Dendritic cell treated with granulocyte-macrophage colony-stimulating factor and Interleukin-4, amounts not matched to agents 40 ng/mL and 50 ng/mL, for 4 days (primary cell): ENCODE data around the gene CDC6.

Source experiments
- H3K27ac Mint-ChIP-seq: one replicate; pipeline ENCODE4 v1.8.0; 2022; ENCODE audit warnings: mild to moderate bottlenecking, mixed read lengths
- H3K27me3 Mint-ChIP-seq: one replicate; pipeline ENCODE4 v1.8.0; 2022; ENCODE audit warnings: mild to moderate bottlenecking, mixed read lengths
- H3K36me3 Mint-ChIP-seq: one replicate; pipeline ENCODE4 v1.8.0; 2022; ENCODE audit warnings: low read depth, mixed read lengths
- H3K4me1 Mint-ChIP-seq: one replicate; pipeline ENCODE4 v1.8.0; 2022; ENCODE audit warnings: low read depth, mixed read lengths
- H3K4me3 Mint-ChIP-seq: one replicate; pipeline ENCODE4 v1.8.0; 2022; ENCODE audit warnings: mild to moderate bottlenecking, moderate library complexity, mixed read lengths
- H3K9me3 Mint-ChIP-seq: one replicate; pipeline ENCODE4 v1.8.0; 2022; ENCODE audit warnings: mixed read lengths
- intact Hi-C: fragments of 100-400 bp; cut with micrococcal nuclease; formaldehyde crosslinking; loops from one replicate; pipeline ENCODE4 v1.15.0; 2022

CDC6 gene

DNA sequence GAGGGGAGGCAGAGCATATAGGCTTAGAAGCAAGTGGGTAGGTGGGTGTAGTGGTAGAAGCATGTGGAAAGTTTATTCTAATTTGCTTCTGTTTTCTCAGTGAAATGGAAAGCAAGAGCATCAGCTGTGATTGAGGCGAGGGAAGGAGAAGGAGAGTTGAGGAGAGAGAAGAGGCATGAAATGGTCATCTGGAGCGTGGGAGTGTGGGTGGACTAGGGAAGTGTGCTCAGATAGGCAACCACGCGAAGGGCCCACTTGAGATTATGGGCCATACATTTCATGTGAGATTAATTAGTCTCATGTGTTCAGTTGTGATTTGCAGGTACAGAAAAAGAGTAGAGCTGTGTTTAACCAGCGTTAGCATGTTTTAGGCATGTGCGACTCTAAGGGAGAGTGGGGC lies 20.8 kb upstream of the CDC6 start:
- H3K9me3 Mint-ChIP-seq = no peaks in the 10 kb centered on the region
- intact Hi-C loops = no loop called here
- H3K36me3 Mint-ChIP-seq = peaks cover 50% of the 10 kb centered on the region
- H3K27me3 Mint-ChIP-seq = no peaks in the 10 kb centered on the region
- no peak overlapping the region for H3K27ac Mint-ChIP-seq
- no peak overlapping the region for H3K4me3 Mint-ChIP-seq
- H3K4me1 Mint-ChIP-seq = peaks cover 5% of the 10 kb centered on the region

DNA sequence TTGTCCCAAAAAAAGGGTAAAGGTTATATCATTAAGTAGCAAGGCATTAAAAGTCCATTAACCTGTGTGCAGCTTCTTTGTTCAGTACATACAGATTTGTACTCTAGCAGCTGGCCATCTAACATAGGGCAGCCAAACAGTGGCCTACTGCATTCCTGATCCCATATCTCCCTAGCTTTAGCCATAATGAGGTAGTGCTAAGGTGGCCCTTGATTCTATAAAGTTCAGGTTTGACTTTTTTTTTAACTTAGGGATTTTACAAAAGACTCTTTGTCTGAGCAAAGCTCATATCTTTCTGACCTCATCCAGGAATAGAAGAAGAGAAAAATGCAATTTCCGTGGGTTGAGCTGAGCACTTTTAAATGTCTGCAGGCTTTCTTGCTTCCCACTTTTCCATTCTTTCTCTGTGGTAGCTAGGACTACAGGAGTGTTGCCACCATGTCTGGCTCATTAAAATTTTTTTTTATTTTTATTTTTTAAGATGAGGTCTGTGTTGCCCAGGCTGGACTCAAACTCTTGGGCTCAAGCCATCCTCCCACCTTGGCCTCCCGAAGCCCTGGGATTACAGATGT lies 19.5 kb upstream of the CDC6 start:
- peaks cover 50% of the 10 kb centered on the region for H3K36me3 Mint-ChIP-seq
- H3K4me1 Mint-ChIP-seq = peaks cover 13% of the 10 kb centered on the region
- H3K27me3 Mint-ChIP-seq = no peaks in the 10 kb centered on the region
- no peaks in the 10 kb centered on the region for H3K9me3 Mint-ChIP-seq
- no peak overlapping the region for H3K27ac Mint-ChIP-seq
- intact Hi-C loops = no loop called here
- H3K4me3 Mint-ChIP-seq = no peak overlapping the region

DNA sequence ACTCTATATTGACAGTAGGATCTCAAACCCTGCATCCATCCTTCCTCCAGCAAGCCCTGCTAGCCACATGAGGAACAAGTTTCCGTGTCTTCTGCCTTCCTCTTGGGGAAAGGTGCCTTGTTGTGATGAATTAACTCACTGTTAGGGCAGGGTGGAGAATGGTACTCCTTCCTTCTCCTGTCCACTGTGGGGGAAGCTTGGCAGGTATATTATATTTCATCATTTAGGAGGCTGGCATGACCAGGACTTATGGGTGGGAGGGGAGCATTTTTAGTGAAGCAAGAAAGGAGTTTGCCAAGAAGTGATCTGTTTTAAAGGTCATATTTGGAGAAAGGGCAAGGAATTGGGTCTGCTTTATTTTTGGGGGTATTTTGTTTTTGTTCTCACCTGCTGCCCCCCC lies 9.3 kb upstream of the CDC6 start:
- intact Hi-C loops = no loop called here
- Mint-ChIP-seq H3K4me1 (peaks cover 18% of the 10 kb centered on the region), H3K27me3 (no peaks in the 10 kb centered on the region), H3K27ac (no peak overlapping the region), H3K36me3 (peaks cover 87% of the 10 kb centered on the region), H3K4me3 (no peak overlapping the region), H3K9me3 (no peaks in the 10 kb centered on the region)

DNA sequence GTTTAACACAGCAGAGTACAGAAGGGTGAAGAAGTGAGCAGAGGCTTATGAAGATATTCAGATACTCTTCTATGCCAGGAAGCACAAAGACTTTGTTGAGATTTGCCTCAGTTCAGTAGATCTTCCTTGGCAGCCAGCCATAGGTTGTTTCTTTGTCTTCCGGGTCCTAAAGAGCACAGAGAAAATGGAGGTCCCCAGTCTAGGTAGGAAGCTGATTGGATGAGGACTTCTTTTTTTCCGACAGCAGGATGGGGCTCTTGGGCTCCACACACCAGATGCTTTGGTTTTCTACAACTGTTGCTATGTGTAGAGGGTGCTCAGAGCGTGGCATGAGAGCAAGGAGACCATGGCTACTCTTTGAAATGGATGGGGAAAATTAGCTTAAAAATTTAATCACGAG lies 8.3 kb upstream of the CDC6 start:
- Mint-ChIP-seq H3K27ac (no peak overlapping the region), H3K27me3 (no peaks in the 10 kb centered on the region), H3K9me3 (no peaks in the 10 kb centered on the region), H3K4me3 (no peak overlapping the region), H3K4me1 (peaks cover 10% of the 10 kb centered on the region), H3K36me3 (peaks cover 87% of the 10 kb centered on the region)
- intact Hi-C loops = no loop called here

DNA sequence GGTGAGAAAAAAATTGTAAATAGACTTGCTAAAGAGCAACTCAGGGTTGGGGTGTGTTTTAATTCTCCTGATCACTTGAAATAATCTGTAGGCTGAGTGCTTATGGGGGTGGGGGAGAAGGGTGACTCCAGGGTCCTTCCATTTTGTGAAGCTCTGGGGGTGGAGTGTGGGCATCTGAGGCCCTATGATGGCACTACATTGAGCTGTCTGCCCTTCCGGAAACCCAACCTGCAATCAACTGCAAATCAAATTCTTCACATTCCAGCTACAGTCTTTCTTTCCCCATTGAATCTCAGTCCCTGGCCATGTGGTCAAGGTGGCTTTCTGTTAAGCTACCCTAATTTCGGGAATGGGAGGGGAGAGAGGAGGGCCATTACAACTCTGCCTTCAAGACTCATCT lies 6.0 kb upstream of the CDC6 start:
- no peaks in the 10 kb centered on the region for H3K4me1 Mint-ChIP-seq
- H3K27ac Mint-ChIP-seq = no peak overlapping the region
- no peaks in the 10 kb centered on the region for H3K9me3 Mint-ChIP-seq
- intact Hi-C loops = no loop called here
- peaks cover 77% of the 10 kb centered on the region for H3K36me3 Mint-ChIP-seq
- H3K27me3 Mint-ChIP-seq = no peaks in the 10 kb centered on the region
- no peak overlapping the region for H3K4me3 Mint-ChIP-seq

DNA sequence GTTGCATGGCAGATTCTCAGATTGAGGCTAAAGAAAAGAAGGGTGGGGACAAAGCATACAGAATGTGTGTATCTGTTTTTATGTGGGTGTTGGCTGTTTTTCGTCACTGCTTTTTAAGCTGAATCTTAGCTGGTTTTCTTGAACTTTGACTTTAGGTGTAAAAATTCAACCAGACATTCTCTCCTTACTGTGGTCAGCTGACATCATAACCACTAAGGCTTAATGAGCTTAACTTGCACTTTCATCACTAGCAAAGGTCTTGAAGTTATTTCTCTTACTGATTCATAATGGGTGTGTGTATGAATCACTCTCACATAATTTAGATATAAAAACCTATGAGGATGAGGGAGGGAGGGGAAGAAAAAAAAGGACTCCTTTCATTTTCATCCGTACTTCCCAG lies 4.0 kb upstream of the CDC6 start:
- peaks cover 9% of the 10 kb centered on the region for H3K4me1 Mint-ChIP-seq
- no peaks in the 10 kb centered on the region for H3K9me3 Mint-ChIP-seq
- peaks cover 63% of the 10 kb centered on the region for H3K36me3 Mint-ChIP-seq
- intact Hi-C loops = no loop called here
- no peaks in the 10 kb centered on the region for H3K27me3 Mint-ChIP-seq
- H3K27ac Mint-ChIP-seq = no peak overlapping the region
- no peak overlapping the region for H3K4me3 Mint-ChIP-seq

DNA sequence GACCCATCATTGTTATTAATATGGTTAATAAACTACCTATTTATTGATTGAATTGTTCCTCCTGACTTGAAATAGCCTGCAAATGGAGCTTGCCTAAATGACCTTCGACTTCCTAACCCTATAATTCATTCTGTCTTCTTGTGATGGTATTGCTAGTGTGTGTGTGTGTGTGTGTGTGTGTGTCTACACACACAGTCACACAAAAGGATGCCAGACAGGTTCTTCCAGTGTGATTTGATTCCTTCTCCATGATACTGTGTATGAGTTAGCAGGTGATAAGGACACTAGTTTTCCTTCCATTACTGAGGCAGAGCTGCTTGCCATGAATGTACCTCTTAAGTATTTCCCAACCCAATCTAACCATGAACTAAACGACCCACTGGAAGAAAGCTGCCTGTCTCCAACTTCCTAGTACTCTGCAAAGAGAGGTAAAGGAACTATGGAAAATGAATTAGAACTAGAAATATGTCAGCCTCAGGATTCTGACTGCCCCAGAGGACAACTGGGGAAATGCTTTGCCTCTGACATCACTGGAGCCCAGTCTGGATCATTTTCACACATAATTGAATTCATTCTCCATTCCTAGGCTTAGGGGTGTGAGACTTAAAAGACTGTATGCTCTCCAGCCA lies 3.5 kb upstream of the CDC6 start:
- Mint-ChIP-seq H3K36me3 (peaks cover 58% of the 10 kb centered on the region), H3K9me3 (no peaks in the 10 kb centered on the region), H3K27ac (no peak overlapping the region), H3K4me3 (no peak overlapping the region), H3K4me1 (peaks cover 9% of the 10 kb centered on the region), H3K27me3 (no peaks in the 10 kb centered on the region)
- intact Hi-C loops = no loop called here

DNA sequence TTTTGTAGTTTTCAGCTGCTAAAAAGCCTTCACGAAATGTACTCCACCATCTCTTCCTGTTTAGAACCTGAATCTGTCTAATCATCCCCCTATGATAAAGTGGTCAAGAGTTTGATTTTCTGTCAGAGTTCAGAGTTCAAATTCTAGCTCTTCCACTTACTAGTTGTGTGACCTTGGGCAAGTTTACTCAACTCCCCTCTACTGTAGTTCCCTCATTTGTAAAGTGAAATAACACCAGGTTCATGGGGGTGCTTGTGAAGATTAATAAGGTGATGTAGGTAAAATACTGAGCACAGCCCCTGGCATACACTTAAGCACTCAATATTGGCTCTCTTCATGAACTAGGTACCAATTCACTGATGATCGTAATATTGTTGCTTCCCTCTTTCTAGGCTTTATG lies 1.2 kb upstream of the CDC6 start:
- intact Hi-C loops = loop anchor here (2.0 kb wide), 1 partner anchor 68 kb away; the partner anchor contains the start of gene WIPF2
- Mint-ChIP-seq H3K27me3 (no peaks in the 10 kb centered on the region), H3K9me3 (no peaks in the 10 kb centered on the region), H3K36me3 (peaks cover 35% of the 10 kb centered on the region), H3K4me3 (no peak overlapping the region), H3K27ac (no peak overlapping the region), H3K4me1 (peaks cover 9% of the 10 kb centered on the region)

DNA sequence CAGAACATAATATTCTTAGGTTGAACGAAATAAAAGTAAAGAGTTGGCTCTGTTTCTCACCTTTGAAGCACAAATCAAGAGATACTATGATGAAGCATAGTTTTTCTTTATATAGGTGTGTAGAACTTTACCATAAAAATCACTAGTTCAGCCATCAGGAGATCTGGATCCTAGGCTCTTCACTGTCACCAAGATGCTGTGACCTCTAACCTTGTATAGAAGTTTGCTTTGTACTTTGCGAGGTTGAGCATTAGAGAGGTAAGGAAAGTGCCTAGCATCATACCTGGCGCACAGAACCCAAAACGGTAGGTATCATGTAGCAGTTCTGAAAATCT lies 553 bp upstream of the CDC6 start:
- Mint-ChIP-seq H3K4me3 (no peak overlapping the region), H3K27me3 (no peaks in the 10 kb centered on the region), H3K27ac (no peak overlapping the region), H3K9me3 (no peaks in the 10 kb centered on the region), H3K4me1 (peaks cover 9% of the 10 kb centered on the region), H3K36me3 (peaks cover 29% of the 10 kb centered on the region)
- intact Hi-C loops = loop anchor here (2.0 kb wide), 1 partner anchor 68 kb away; the partner anchor contains the start of gene WIPF2

DNA sequence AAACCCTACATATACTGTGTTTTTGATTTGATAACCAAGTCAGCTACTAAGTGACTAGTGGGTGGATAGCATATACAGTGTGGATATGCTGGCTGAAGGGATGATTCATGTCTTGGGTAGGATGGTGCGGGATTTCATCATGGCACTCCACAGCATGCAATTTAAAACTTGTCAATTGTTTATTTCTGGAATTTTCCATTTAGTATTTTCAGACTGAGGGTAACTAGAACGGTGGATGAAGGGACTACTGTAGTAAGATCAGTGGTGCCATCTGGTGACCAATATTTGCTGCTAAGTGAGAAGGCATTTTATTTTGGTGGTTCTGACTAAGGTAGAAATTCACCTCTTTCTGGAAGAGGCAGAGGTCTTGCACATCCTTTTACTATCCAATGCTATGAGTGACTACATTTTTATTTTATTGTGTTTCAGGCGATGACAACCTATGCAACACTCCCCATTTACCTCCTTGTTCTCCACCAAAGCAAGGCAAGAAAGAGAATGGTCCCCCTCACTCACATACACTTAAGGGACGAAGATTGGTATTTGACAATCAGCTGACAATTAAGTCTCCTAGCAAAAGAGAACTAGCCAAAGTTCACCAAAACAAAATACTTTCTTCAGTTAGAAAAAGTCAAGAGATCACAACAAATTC lies 3.1 kb downstream of the CDC6 start:
- no peak overlapping the region for H3K27ac Mint-ChIP-seq
- peaks cover 9% of the 10 kb centered on the region for H3K4me1 Mint-ChIP-seq
- H3K36me3 Mint-ChIP-seq = peaks cover 6% of the 10 kb centered on the region
- H3K27me3 Mint-ChIP-seq = no peaks in the 10 kb centered on the region
- intact Hi-C loops = loop anchor here (1.0 kb wide), 2 partner anchors 71 to 89 kb away; partner anchors contain the start of gene WIPF2
- no peak overlapping the region for H3K4me3 Mint-ChIP-seq
- H3K9me3 Mint-ChIP-seq = no peaks in the 10 kb centered on the region

DNA sequence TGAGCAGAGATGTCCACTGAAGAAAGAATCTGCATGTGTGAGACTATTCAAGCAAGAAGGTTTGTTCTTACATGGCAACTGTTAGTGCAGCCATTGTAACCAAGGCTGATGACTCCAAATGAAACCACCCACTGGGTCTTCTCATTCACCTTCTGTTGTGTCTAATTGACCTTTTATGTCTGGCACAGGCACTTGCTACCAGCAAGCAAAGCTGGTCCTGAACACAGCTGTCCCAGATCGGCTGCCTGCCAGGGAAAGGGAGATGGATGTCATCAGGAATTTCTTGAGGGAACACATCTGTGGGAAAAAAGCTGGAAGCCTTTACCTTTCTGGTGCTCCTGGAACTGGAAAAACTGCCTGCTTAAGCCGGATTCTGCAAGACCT lies 3.6 kb downstream of the CDC6 start:
- Mint-ChIP-seq H3K27me3 (no peaks in the 10 kb centered on the region), H3K4me3 (no peak overlapping the region), H3K4me1 (peaks cover 9% of the 10 kb centered on the region), H3K36me3 (peaks cover 6% of the 10 kb centered on the region), H3K27ac (no peak overlapping the region), H3K9me3 (no peaks in the 10 kb centered on the region)
- intact Hi-C loops = no loop called here

DNA sequence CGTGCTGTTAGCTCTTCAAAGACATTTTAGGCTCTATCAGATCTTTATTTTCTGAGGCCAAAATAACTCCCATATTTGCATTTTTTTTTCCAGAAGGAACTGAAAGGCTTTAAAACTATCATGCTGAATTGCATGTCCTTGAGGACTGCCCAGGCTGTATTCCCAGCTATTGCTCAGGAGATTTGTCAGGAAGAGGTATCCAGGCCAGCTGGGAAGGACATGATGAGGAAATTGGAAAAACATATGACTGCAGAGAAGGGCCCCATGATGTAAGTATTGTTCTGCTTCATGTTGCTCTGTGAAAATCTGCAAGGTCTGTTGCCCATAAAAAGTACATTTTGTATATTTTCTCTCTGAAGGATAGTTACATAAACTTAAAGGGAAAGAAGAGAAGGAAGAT lies 5.7 kb downstream of the CDC6 start:
- no peak overlapping the region for H3K27ac Mint-ChIP-seq
- no peaks in the 10 kb centered on the region for H3K36me3 Mint-ChIP-seq
- no peak overlapping the region for H3K4me3 Mint-ChIP-seq
- no peaks in the 10 kb centered on the region for H3K27me3 Mint-ChIP-seq
- intact Hi-C loops = no loop called here
- peaks cover under 1% of the 10 kb centered on the region for H3K4me1 Mint-ChIP-seq
- no peaks in the 10 kb centered on the region for H3K9me3 Mint-ChIP-seq

DNA sequence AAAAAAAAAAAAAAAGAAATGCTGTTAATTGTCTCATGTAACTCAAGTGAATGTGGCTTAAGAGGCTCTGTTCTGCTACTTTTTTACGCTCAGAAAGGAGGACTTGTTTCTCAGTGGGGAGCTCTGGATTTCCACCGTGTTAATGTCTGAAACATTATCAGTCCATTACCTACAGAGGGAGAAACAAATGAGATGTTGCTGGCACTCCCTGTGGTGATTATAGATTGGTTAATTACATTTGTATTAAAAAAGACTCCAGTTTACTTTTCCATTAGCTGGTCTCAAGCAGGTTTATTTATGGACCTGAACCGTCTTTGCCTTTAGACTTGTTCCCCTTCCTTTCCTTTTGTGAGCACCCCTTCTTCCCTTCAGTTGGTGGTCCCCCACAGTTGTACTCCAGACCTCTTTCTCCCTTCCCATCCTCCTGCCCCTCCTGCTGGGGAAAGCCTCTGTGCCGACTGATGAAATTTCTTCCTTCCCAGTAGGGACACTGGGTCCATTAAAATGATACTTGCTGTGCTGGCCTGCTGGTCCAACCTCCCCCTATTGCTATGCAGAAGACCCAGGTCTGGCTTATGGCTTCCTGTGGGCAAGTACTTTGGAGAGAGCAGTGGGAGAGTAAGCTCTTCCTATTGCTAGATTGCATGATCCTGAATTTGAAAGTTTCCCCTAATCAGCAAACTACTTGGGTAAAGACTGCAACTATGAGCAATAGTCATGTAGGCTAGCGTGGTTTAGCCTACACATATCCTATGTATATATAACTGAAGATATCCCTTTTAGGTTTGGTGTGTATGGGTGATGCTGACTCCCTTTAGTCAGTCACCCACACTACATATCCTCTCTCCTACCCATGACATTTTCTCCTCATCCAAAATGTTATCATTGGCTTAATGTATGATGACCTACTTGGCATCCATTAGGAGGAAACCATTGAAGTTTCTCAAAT lies 8.1 kb downstream of the CDC6 start:
- intact Hi-C loops = no loop called here
- Mint-ChIP-seq H3K4me1 (no peaks in the 10 kb centered on the region), H3K27ac (no peak overlapping the region), H3K36me3 (no peaks in the 10 kb centered on the region), H3K9me3 (no peaks in the 10 kb centered on the region), H3K27me3 (no peaks in the 10 kb centered on the region), H3K4me3 (no peak overlapping the region)

DNA sequence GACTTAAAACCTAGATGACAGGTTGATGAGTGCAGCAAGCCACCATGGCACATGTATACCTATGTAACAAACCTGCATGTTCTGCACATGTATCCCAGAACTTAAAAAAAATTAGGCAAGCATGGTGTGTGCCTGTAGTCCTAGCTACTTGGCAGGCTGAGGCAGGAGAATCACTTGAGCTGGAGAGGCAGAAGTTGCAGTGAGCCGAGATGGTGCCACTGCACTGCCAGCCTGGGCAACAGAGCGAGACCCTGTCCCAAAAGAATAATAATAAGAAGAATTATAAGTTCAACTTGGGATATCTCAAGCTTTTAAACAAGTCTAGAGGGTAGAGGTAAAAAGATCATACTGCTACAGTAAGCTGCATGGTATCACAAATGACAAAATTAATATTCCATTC lies 9.8 kb downstream of the CDC6 start:
- intact Hi-C loops = no loop called here
- Mint-ChIP-seq H3K4me1 (no peaks in the 10 kb centered on the region), H3K27me3 (no peaks in the 10 kb centered on the region), H3K9me3 (no peaks in the 10 kb centered on the region), H3K4me3 (no peak overlapping the region), H3K27ac (no peak overlapping the region), H3K36me3 (no peaks in the 10 kb centered on the region)
